Cardiac muscle cell (in vitro differentiated cells and primary cell): Measurements from ENCODE around the gene MKNK2. TPM values are rescaled to one million over a fixed set of nuclear protein-coding genes. Genes with fewer than 3 reads are reported as not detected.
"Not testable (repeated sequence)": the region's sequence is repeated elsewhere in the genome, so short reads cannot be mapped to it uniquely, and the experiment has no call there.

ENCODE experiments used
- DNase-seq, 2 donors: peaks; one replicate each; pipeline versions ENCODE4 v3.0.0 to v3.0.0-alpha.2; 2010 to 2017; ENCODE audit warnings: low read depth in 1 of 2, low spot score in 1 of 2
- H3K27ac ChIP-seq: fragments of 200-600 bp; sonication (generic); 2 replicates; pipeline ENCODE4 v1.5.1; 2016
- H3K27me3 ChIP-seq: fragments of 200-600 bp; sonication (generic); 2 replicates; pipeline ENCODE4 v1.6.0; 2016; ENCODE audit warnings: control low read depth
- H3K36me3 ChIP-seq: fragments of 200-600 bp; sonication (generic); 2 replicates; pipeline ENCODE4 v1.5.1; 2016; ENCODE audit warnings: control low read depth
- H3K4me1 ChIP-seq: fragments of 200-600 bp; sonication (generic); 2 replicates; pipeline ENCODE4 v1.8.1; 2017; ENCODE audit warnings: low read depth, mild to moderate bottlenecking, mixed run types
- H3K4me3 ChIP-seq: fragments of 200-600 bp; sonication (generic); 2 replicates; pipeline ENCODE4 v1.5.1; 2016; ENCODE audit warnings: mild to moderate bottlenecking
- H3K9me3 ChIP-seq: fragments of 200-600 bp; sonication (generic); 2 replicates; pipeline ENCODE4 v1.5.1; 2017; ENCODE audit warnings: low read depth, mild to moderate bottlenecking, control low read depth
- CTCF ChIP-seq: IDR thresholded peaks from 2 replicates; pipeline ENCODE4 v1.5.1; 2012; ENCODE audit warnings: low read depth, mild to moderate bottlenecking, low read length
- polyA plus RNA-seq: library from polyadenylated mRNA; unstranded; fragments of >200 nt; fragmentation: Nextera tagmentation; extraction: Ambion mirVana; gene quantifications from 2 replicates; pipeline ENCODE4 v1.2.1, GENCODE V29; 2016
- total RNA-seq: library from RNA; depleted of rRNA; stranded (reverse); fragments of >200 nt; gene quantifications from 2 replicates; pipeline ENCODE4 v1.2.3, GENCODE V29; 2016

Gene MKNK2
- total and polyA plus RNA-seq, 2 experiments from 2014 or later: 72.8 to 76.6 TPM

GRCh38 chr19:1991018-1991913 lies 59.8 kb downstream of the MKNK2 start:
- H3K36me3 ChIP-seq: peaks cover 34% of the 10 kb centered on the region
- H3K27ac ChIP-seq: no peak overlapping the region
- no peaks in the 10 kb centered on the region for H3K9me3 ChIP-seq
- no peaks in the 10 kb centered on the region for H3K4me1 ChIP-seq
- H3K27me3 ChIP-seq: no peaks in the 10 kb centered on the region
- H3K4me3 ChIP-seq: no peak overlapping the region
- DNase-seq: no peak
- no peak for TF ChIP-seq CTCF

GRCh38 chr19:1990230-1991017 lies 60.6 kb downstream of the MKNK2 start:
- no peak for DNase-seq
- Histone ChIP-seq H3K27me3 (no peaks in the 10 kb centered on the region), H3K9me3 (no peaks in the 10 kb centered on the region), H3K36me3 (peaks cover 32% of the 10 kb centered on the region), H3K27ac (no peak overlapping the region), H3K4me1 (no peaks in the 10 kb centered on the region), H3K4me3 (no peak overlapping the region)
- TF ChIP-seq CTCF: no peak

GRCh38 chr19:1989513-1990229 lies 61.4 kb downstream of the MKNK2 start:
- DNase-seq: no peak
- no peaks in the 10 kb centered on the region for H3K9me3 ChIP-seq
- no peak overlapping the region for H3K27ac ChIP-seq
- peaks cover 33% of the 10 kb centered on the region for H3K36me3 ChIP-seq
- TF ChIP-seq CTCF: no peak
- H3K27me3 ChIP-seq: no peaks in the 10 kb centered on the region
- no peaks in the 10 kb centered on the region for H3K4me1 ChIP-seq
- no peak overlapping the region for H3K4me3 ChIP-seq

- Histone ChIP-seq H3K27ac (peak overlapping the region; percentile 28), H3K36me3 (peaks cover 33% of the 10 kb centered on the region)
- H3K4me3 ChIP-seq, H3K9me3 ChIP-seq, H3K27me3 ChIP-seq, H3K4me1 ChIP-seq, DNase-seq: not testable (repeated sequence)
Measured at GRCh38 chr19:1988464-1988863, 62.6 kb downstream of the MKNK2 start.

Other genes with a start within 250 kb of the MKNK2 start
- gene ATP8B3, start 239.0 kb downstream of the MKNK2 start, total RNA-seq: 1.2 and 8.6 TPM in 2 replicates
- gene ATP8B3, start 239.0 kb downstream of the MKNK2 start, polyA plus RNA-seq: 3.0 and 9.2 TPM in 2 replicates
- 24.4 and 39.7 TPM in 2 replicates for gene REXO1, start 202.8 kb downstream of the MKNK2 start, total RNA-seq
- 19.2 and 21.3 TPM in 2 replicates for gene REXO1, start 202.8 kb downstream of the MKNK2 start, polyA plus RNA-seq
- gene KLF16, start 187.7 kb downstream of the MKNK2 start, total RNA-seq: 5.3 and 9.3 TPM in 2 replicates
- gene KLF16, start 187.7 kb downstream of the MKNK2 start, polyA plus RNA-seq: 9.1 and 20.8 TPM in 2 replicates
- 198 and 203 TPM in 2 replicates for gene ABHD17A, start 165.7 kb downstream of the MKNK2 start, total RNA-seq
- gene ABHD17A, start 165.7 kb downstream of the MKNK2 start, polyA plus RNA-seq: 145 and 159 TPM in 2 replicates
- gene ADAT3, start 145.8 kb downstream of the MKNK2 start, total RNA-seq: 11.2 and 16.3 TPM in 2 replicates
- 5.9 and 14.3 TPM in 2 replicates for gene ADAT3, start 145.8 kb downstream of the MKNK2 start, polyA plus RNA-seq
- gene SCAMP4, start 145.8 kb downstream of the MKNK2 start, total RNA-seq: 58.0 and 62.5 TPM in 2 replicates
- gene SCAMP4, start 145.8 kb downstream of the MKNK2 start, polyA plus RNA-seq: 53.7 and 58.5 TPM in 2 replicates
- 92.6 and 100 TPM in 2 replicates for gene CSNK1G2, start 110.1 kb downstream of the MKNK2 start, total RNA-seq
- 81.1 and 97.7 TPM in 2 replicates for gene CSNK1G2, start 110.1 kb downstream of the MKNK2 start, polyA plus RNA-seq
- gene BTBD2, start 35.5 kb downstream of the MKNK2 start, total RNA-seq: 133 and 155 TPM in 2 replicates
- gene BTBD2, start 35.5 kb downstream of the MKNK2 start, polyA plus RNA-seq: 126 and 149 TPM in 2 replicates
- gene MOB3A, start 45.1 kb upstream of the MKNK2 start, total RNA-seq: 15.1 and 17.4 TPM in 2 replicates
- 21.6 and 22.0 TPM in 2 replicates for gene MOB3A, start 45.1 kb upstream of the MKNK2 start, polyA plus RNA-seq
- gene IZUMO4, start 45.7 kb upstream of the MKNK2 start, total RNA-seq: 10.5 and 11.6 TPM in 2 replicates
- 2.6 and 4.9 TPM in 2 replicates for gene IZUMO4, start 45.7 kb upstream of the MKNK2 start, polyA plus RNA-seq
- 118 and 125 TPM in 2 replicates for gene AP3D1, start 100.3 kb upstream of the MKNK2 start, total RNA-seq
- gene AP3D1, start 100.3 kb upstream of the MKNK2 start, polyA plus RNA-seq: 112 and 115 TPM in 2 replicates
- gene DOT1L, start 112.7 kb upstream of the MKNK2 start, total RNA-seq: 25.3 and 53.8 TPM in 2 replicates
- 15.6 and 19.1 TPM in 2 replicates for gene DOT1L, start 112.7 kb upstream of the MKNK2 start, polyA plus RNA-seq
- gene PLEKHJ1, start 185.1 kb upstream of the MKNK2 start, total RNA-seq: 255 and 361 TPM in 2 replicates
- 297 and 342 TPM in 2 replicates for gene PLEKHJ1, start 185.1 kb upstream of the MKNK2 start, polyA plus RNA-seq
- gene SF3A2, start 185.6 kb upstream of the MKNK2 start, total RNA-seq: 60.6 and 66.9 TPM in 2 replicates
- 110 and 111 TPM in 2 replicates for gene SF3A2, start 185.6 kb upstream of the MKNK2 start, polyA plus RNA-seq
- 24.1 and 45.6 TPM in 2 replicates for gene AMH, start 198.1 kb upstream of the MKNK2 start, total RNA-seq
- 23.2 and 71.4 TPM in 2 replicates for gene AMH, start 198.1 kb upstream of the MKNK2 start, polyA plus RNA-seq
- 1.9 and 5.4 TPM in 2 replicates for gene JSRP1, start 205.2 kb upstream of the MKNK2 start, total RNA-seq
- 0.79 and 4.2 TPM in 2 replicates for gene JSRP1, start 205.2 kb upstream of the MKNK2 start, polyA plus RNA-seq
- 0.48 TPM in 1 of 2 replicates, not detected in the other for gene PEAK3, start 230.9 kb upstream of the MKNK2 start, total RNA-seq
- 0.06 and 0.51 TPM in 2 replicates for gene PEAK3, start 230.9 kb upstream of the MKNK2 start, polyA plus RNA-seq